Stomach (tissue), 9 donors: Measurements from ENCODE around the gene MFAP4. TPM values are rescaled to one million over a fixed set of nuclear protein-coding genes. Genes with fewer than 3 reads are reported as not detected.
"Not testable (repeated sequence)": the region's sequence is repeated elsewhere in the genome, so short reads cannot be mapped to it uniquely, and the experiment has no call there.

Experiments
- DNase-seq, 2 donors: peaks; one replicate each; pipeline versions ENCODE4 v3.0.0 to v3.0.0-alpha.2; 2013 to 2019
- H3K27ac ChIP-seq, 5 donors: fragments of 200-600 bp in 4 of 5; sonication (generic) in 4 of 5; one replicate each; pipeline ENCODE4 v1.5.1; 2013 to 2019; ENCODE audit warnings: mild to moderate bottlenecking in 1 of 5, moderate library complexity in 1 of 5
- H3K27me3 ChIP-seq, 3 donors: fragments of 200-600 bp; sonication (generic); one replicate each; pipeline ENCODE4 v1.5.1; 2017 to 2019; ENCODE audit warnings: mixed run types in 1 of 3
- H3K36me3 ChIP-seq, 4 donors: fragments of 200-600 bp; sonication (generic); 1 replicate in 3 of 4; 2 replicates in 1 of 4; pipeline ENCODE4 v1.5.1; 2016 to 2019
- H3K4me1 ChIP-seq, 4 donors: fragments of 200-600 bp; sonication (generic); one replicate each; pipeline ENCODE4 v1.5.1; 2016 to 2019
- H3K4me3 ChIP-seq, 4 donors: fragments of 200-600 bp; sonication (generic) in 3 of 4; one replicate each; pipeline ENCODE4 v1.5.1; 2016 to 2019; ENCODE audit warnings: mild to moderate bottlenecking in 1 of 4
- H3K9me3 ChIP-seq, 4 donors: fragments of 200-600 bp; sonication (generic); one replicate each; pipeline ENCODE4 v1.5.1; 2016 to 2019
- EP300 ChIP-seq: sonication (generic); formaldehyde crosslinking; IDR thresholded peaks from one replicate; pipeline ENCODE4 v1.6.1; 2017; ENCODE audit warnings: antibody characterized with exemption
- POLR2A ChIP-seq, 4 donors: fragments of 450-650 bp; IDR thresholded peaks; one replicate each; pipeline ENCODE4 v1.6.1; 2016; ENCODE audit warnings: antibody characterized with exemption in 4 of 4, control low read depth in 2 of 4, mild to moderate bottlenecking in 1 of 4, moderate library complexity in 1 of 4
- POLR2AphosphoS5 ChIP-seq, 3 donors: sonication (generic); formaldehyde crosslinking; IDR thresholded peaks; one replicate each; pipeline ENCODE4 v1.6.1; 2016; ENCODE audit warnings: antibody characterized with exemption in 3 of 3
- WGBS, 5 donors: extraction: QIAGEN DNeasy Blood & Tissue Kit in 3 of 5; methylation state at CpG; one replicate each; pipeline versions ENCODE4 v1.1.5 to v1.1.7; 2013 to 2018; 5-methylcytosine and 5-hydroxymethylcytosine counted together
- intact Hi-C: fragments of 100-400 bp; cut with DNase I; formaldehyde crosslinking; loops from one replicate; pipeline ENCODE4 v1.15.1; 2023; ENCODE audit warnings: low total_unique reads
- polyA plus RNA-seq, 3 donors: library from polyadenylated mRNA; stranded (reverse); fragments of 200-250 nt; gene quantifications; one replicate each; pipeline ENCODE4 v1.2.3, GENCODE V29; 2013
- total RNA-seq, 5 donors: library from RNA; depleted of rRNA; stranded (reverse); fragments of >200 nt; gene quantifications; one replicate each; pipeline versions ENCODE4 v1.1.0 to v1.2.3, GENCODE V29; 2014 to 2016
- TF ChIP-seq, protein P1 (sequence below), 7 experiments: fragments of 450-650 bp in 4 of 7; fragments of 200-600 bp in 3 of 7; sonication (generic) in 3 of 7; IDR thresholded peaks; one replicate each; pipeline ENCODE4 v1.5.1; 2016 to 2019; ENCODE audit warnings: antibody characterized with exemption in 7 of 7, control low read depth in 2 of 7, mild to moderate bottlenecking in 1 of 7
- donor health status: healthy with polysubstance abuse.
- donor health status: Bipolar disorder and iron deficiency.
- donor health status: healthy.

MFAP4 gene
- total and polyA plus RNA-seq, 8 donors = 29.3 to 125 (median 55.4) TPM

DNA sequence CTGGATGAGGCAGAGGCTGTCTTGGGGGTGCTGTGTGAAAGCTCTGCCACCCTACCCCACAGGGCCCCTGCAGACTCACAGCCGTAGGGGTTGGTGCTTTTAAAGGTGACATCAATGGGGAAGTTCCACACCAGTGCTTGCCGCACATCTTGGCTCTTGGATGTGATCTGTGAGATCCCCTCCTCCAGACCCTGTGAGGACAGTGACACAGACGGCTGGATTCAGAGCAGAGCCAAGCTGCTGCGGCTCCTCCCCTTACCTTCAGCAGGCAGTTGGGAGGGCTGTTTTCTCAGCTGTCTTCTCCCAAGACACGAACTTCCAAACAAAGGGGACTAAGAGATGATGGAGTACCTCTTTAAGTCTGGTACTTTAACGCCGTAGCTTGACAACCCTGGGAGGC is 29.2 kb downstream of the MFAP4 start:
- TF ChIP-seq, protein P1, sequence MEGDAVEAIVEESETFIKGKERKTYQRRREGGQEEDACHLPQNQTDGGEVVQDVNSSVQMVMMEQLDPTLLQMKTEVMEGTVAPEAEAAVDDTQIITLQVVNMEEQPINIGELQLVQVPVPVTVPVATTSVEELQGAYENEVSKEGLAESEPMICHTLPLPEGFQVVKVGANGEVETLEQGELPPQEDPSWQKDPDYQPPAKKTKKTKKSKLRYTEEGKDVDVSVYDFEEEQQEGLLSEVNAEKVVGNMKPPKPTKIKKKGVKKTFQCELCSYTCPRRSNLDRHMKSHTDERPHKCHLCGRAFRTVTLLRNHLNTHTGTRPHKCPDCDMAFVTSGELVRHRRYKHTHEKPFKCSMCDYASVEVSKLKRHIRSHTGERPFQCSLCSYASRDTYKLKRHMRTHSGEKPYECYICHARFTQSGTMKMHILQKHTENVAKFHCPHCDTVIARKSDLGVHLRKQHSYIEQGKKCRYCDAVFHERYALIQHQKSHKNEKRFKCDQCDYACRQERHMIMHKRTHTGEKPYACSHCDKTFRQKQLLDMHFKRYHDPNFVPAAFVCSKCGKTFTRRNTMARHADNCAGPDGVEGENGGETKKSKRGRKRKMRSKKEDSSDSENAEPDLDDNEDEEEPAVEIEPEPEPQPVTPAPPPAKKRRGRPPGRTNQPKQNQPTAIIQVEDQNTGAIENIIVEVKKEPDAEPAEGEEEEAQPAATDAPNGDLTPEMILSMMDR (IDR thresholded peaks at IDR 0.05) = no peak
- TF ChIP-seq POLR2AphosphoS5 (IDR thresholded peaks at IDR 0.05) (no peak), POLR2A (IDR thresholded peaks at IDR 0.05) (no peak), EP300 (no peak)
- no peak for DNase-seq
- H3K4me3 ChIP-seq = no peak overlapping the region
- H3K27me3 ChIP-seq = no peaks in the 10 kb centered on the region
- H3K4me1 ChIP-seq = peaks cover 0 to 12% (median 8%) of the 10 kb centered on the region in 4 donors
- 83 to 84% (median 83%) methylated on average over 7 of the region's 7 CpGs for WGBS, 5 donors
- intact Hi-C loops = no loop called here
- no peak overlapping the region for H3K27ac ChIP-seq
- no peaks in the 10 kb centered on the region for H3K9me3 ChIP-seq
- H3K36me3 ChIP-seq = peaks cover 0 to 29% (median 17%) of the 10 kb centered on the region in 4 donors

DNA sequence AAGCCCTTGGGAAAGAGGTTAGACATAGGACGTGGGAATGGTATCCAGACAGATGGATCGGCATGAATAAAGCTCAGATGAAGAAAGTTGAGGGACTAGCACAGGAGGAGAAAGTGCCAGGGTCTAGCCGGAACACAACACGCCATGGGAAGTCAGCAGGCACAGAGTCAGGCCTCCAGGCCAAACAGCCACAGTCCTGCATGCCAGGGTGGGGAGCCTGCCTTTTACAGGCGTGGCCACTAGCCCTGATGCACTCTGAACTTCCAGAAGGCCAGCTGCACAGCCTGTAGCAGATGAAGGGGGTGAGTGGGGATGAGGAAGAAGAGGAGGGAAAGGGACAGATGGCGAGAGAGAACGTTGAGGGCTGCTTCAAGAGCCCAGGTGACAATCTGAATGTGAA is 29.6 kb downstream of the MFAP4 start:
- no peaks in the 10 kb centered on the region for H3K27me3 ChIP-seq
- peaks cover 0 to 11% (median 8%) of the 10 kb centered on the region in 4 donors for H3K4me1 ChIP-seq
- peaks cover 0 to 29% (median 17%) of the 10 kb centered on the region in 4 donors for H3K36me3 ChIP-seq
- DNase-seq = no peak
- no peak for TF ChIP-seq EP300
- no peak for TF ChIP-seq POLR2A (IDR thresholded peaks at IDR 0.05)
- TF ChIP-seq, protein P1 (IDR thresholded peaks at IDR 0.05) = no peak
- no peak for TF ChIP-seq POLR2AphosphoS5 (IDR thresholded peaks at IDR 0.05)
- intact Hi-C loops = no loop called here
- H3K9me3 ChIP-seq = no peaks in the 10 kb centered on the region
- 81 to 90% (median 86%) methylated on average over 7 of the region's 7 CpGs for WGBS, 5 donors
- H3K27ac ChIP-seq = no peak overlapping the region
- no peak overlapping the region for H3K4me3 ChIP-seq

DNA sequence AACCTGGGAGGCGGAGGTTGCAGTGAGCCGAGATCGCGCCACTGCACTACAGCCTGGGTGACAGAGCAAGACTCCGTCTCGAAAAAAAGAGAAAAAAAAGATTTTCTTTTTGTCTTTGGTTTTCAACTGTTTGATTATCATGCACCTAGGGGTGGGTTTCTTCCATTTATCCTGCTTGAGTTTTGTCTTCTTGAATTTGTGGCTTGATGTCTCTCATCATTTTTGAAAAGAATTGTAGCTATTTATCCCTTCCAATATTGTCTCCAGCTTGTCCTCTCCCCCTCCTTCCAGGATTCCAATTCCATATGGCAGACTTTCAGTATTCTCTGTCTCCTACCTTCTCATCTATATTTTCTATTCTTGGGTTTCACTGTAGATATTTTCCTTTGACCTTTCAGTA is 32.2 kb downstream of the MFAP4 start:
- no peak overlapping the region for H3K4me3 ChIP-seq
- H3K4me1 ChIP-seq = no peaks in the 10 kb centered on the region
- intact Hi-C loops = no loop called here
- no peaks in the 10 kb centered on the region for H3K9me3 ChIP-seq
- peaks cover 0 to 29% (median 17%) of the 10 kb centered on the region in 4 donors for H3K36me3 ChIP-seq
- no peak overlapping the region for H3K27ac ChIP-seq
- 80 to 94% (median 81%) methylated on average over 6 of the region's 6 CpGs for WGBS, 5 donors
- TF ChIP-seq POLR2AphosphoS5 (IDR thresholded peaks at IDR 0.05) = no peak
- no peak for DNase-seq
- H3K27me3 ChIP-seq = no peaks in the 10 kb centered on the region

DNA sequence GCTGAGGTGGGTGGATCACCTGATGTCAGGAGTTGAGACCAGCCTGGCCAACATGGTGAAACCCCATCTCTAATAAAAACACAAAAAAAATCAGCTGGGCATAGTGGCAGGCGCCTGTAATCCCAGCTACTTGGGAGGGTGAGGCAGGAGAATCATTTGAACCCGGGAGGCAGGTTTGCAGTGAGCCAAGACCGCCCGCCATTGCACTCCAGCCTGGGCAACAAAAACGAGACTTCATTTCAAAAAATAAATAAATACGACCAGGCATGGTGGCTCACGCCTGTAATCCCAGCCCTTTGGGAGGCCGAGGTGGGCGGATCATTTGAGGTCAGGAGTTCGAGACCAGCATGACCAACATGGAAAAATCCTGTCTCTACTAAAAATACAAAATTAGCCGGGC is 33.6 kb downstream of the MFAP4 start:
- H3K4me1 ChIP-seq, intact Hi-C loops, H3K27me3 ChIP-seq, H3K27ac ChIP-seq, H3K9me3 ChIP-seq, DNase-seq, H3K4me3 ChIP-seq: not testable (repeated sequence)
- peaks cover 0 to 23% (median 15%) of the 10 kb centered on the region in 4 donors for H3K36me3 ChIP-seq
- 91 to 97% (median 95%) methylated on average over 11 of the region's 11 CpGs for WGBS, 5 donors

DNA sequence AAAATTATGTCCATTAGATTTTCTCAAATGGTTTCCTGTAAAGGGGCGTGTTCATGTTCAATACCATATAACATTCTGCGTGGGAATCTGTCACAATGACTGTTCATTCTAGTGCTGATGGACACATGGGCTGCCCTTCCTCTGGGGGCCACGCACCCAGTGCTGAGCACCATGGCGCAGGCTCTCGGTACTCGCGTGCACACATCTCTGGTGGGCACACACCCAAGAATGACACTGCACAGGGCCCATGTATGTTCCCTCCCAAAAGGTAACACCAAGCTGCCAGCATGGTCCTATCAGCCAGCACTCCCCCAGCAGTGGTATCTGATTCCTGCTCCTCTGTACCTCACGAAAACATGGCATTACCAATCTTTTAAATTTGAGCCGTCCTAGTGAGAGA is 38.2 kb downstream of the MFAP4 start:
- Histone ChIP-seq H3K4me3 (no peak overlapping the region), H3K27ac (no peak overlapping the region), H3K9me3 (no peaks in the 10 kb centered on the region), H3K27me3 (no peaks in the 10 kb centered on the region), H3K36me3 (no peaks in the 10 kb centered on the region), H3K4me1 (peaks cover 19 to 35% (median 33%) of the 10 kb centered on the region in 4 donors)
- intact Hi-C loops = no loop called here
- whole genome bisulfite sequencing, 5 donors = 92 to 97% (median 95%) methylated on average over 9 of the region's 9 CpGs
- DNase-seq = no peak
- TF ChIP-seq EP300 (no peak), POLR2A (IDR thresholded peaks at IDR 0.05) (no peak), POLR2AphosphoS5 (IDR thresholded peaks at IDR 0.05) (no peak)
- TF ChIP-seq, protein P1 (IDR thresholded peaks at IDR 0.05) = no peak
